NCI-H1092 (cell line): ENCODE measurements around the gene AKIP1.
"Not testable (repeated sequence)": the region's sequence is repeated elsewhere in the genome, so short reads cannot be mapped to it uniquely, and the experiment has no call there.

Source experiments
- DNase-seq: peaks from one replicate; lab custom pipeline; 2025; lab: John Stamatoyannopoulos, UW

The AKIP1 gene, protein sequence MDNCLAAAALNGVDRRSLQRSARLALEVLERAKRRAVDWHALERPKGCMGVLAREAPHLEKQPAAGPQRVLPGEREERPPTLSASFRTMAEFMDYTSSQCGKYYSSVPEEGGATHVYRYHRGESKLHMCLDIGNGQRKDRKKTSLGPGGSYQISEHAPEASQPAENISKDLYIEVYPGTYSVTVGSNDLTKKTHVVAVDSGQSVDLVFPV

DNA sequence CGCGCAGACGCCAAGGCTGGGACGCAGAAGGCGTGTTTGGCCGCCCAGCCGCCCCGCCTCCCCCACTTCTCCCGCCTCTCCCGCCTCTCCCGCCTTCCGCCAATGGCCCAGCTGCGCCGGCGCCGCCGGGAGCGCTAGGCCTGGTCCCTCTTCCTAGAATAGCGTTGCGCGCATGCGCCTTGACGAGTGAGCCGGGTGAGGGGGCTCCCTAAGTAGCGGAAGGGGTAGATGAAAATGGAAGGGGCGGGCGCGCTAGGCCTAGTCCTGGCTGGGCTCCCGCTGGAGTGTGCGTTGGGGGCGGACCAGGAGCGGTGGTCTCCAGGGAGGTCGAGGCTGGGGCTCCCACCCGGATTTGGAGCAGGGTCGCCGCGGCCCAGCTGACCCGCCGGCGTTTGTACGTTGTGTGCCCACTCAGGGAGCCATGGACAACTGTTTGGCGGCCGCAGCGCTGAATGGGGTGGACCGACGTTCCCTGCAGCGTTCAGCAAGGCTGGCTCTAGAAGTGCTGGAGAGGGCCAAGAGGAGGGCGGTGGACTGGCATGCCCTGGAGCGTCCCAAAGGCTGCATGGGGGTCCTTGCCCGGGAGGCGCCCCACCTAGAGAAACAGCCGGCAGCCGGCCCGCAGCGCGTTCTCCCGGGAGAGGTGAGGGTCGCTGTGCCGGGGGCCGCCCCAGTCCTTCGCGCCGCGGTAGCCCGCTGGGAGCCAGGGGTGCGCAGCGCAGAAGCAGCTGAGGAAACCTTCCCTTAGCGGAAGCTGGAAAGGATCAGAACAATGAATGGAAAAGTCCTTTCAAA lies at the start of gene AKIP1:
TSS of gene AKIP1 (plus strand) at position 161 of the 795 bp plus-strand sequence. CDS start at position 422, 261 bp downstream.
- peak; percentile 98 for DNase-seq

DNA sequence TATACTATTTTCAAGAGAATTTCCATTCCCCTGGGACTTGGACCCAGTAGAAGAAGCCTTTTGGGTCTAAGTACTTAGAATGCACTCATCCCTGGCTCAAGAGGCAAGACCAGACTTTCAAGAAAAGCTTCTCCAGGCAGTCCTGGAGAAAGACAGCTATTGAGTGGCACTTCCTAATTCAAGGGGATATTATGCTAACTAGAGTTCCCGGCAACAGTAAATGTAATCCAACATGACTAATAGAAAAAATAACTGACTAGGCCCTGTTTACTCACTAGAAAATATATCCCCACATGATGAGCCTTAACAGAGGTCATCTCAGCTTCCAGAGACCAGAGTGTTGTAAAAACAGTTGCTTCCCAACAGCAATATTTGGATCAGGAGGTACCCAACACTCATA lies 47.2 kb upstream of the AKIP1 start:
- no peak for DNase-seq

DNA sequence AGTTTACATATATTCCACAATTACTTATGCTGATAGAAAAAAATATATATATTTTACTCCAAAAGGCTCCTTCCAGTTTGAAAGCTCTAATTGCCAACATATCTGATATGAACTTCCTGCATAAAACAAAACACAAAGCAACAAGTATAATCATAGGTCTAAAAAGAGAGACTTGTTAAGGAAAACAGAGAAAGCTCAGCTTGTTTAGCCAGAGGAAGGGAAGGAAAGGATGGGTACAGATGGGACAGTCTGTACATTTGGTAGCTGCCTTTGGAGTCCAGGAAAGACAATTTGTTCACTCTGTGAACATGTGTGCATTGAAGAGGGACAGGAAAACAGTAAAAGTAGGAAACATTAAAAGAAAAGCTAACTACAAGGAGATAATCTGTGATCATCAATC lies 45.7 kb upstream of the AKIP1 start:
- no peak for DNase-seq

GRCh38 chr11:8867035-8867434 lies 44.0 kb upstream of the AKIP1 start:
- DNase-seq = no peak

DNA sequence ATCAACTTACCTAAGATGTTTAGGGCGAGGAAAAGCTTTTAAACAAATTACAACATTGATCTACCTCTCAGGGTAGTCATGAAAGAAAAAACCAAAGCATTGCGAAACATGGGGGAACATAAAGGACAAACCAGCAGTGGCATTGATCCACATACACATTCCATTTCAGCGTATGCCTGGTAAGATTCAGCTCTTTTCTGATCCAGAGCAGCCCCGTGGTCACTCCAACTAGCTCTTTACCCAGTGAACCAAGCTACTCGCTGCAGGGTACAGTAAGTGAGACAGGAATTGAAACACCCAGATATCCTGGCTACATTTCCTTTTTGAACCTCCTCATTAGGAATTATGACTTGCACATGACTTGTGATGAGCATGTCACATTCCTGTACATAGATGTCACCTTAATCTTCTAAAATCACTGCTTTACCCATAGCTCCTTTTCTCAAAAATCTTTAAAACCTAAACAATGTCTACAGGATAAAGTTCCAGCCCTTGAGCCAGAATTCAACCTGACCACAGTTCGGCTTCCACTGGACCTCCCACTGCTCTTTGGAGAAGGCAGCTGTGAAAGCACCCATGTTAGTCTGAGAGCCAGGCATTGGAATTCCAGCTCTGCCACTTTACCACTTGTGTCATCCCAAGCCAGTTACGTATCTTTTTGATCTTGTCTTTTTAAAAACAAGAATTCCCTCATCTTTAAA lies 42.9 kb upstream of the AKIP1 start:
- DNase-seq = no peak

- peak; percentile 39 for DNase-seq
Measured at GRCh38 chr11:8870411-8871170, 40.4 kb upstream of the AKIP1 start.

DNA sequence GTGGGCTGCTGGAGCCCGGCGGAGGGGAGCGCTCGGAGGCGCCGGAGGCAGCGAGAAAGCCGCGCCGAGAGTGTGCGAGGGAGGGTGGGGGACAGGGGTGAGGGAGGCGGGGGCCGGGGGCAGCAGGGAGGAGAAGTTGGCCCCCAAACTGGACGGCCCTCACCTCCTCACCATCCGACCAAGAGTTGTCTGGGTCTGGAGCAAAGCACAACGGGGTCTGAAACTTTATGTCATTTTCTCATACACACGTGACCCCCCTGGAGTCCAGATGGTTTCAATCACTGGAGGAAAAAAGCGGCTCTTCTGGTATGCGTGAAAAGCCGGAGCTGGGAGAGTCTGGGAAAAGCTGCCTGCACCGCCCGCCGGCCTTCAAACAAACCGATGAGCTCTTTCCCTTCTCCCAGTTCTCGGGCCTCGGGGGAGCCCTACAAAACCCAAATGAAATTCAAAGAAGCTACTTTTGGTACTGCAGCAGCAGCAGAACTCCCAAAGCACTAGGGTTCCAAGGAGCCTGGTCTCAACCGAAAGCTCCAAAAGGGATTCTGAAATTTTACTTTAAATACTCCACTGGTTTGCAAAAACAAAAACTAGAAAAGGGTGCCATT lies 39.7 kb upstream of the AKIP1 start:
- peak; percentile 61 for DNase-seq

DNA sequence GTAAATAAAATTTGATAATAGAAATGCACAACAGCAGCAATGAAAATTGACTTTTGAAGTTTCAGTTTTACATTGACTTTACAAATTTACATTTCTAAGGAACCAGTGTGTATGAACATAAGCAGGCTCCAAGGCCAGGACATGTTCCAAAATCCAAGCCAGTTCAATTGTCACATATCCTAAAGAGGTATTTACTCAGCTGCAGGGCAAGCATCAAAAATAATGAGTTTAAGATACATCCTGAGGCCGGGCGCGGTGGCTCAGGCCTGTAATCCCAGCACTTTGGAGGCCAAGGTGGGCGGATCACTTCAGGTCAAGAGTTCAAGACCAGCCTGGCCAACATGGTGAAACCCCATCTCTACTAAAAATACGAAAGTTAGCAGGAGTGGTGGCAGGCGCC lies 39.0 kb upstream of the AKIP1 start:
- peak; percentile 36 for DNase-seq

DNA sequence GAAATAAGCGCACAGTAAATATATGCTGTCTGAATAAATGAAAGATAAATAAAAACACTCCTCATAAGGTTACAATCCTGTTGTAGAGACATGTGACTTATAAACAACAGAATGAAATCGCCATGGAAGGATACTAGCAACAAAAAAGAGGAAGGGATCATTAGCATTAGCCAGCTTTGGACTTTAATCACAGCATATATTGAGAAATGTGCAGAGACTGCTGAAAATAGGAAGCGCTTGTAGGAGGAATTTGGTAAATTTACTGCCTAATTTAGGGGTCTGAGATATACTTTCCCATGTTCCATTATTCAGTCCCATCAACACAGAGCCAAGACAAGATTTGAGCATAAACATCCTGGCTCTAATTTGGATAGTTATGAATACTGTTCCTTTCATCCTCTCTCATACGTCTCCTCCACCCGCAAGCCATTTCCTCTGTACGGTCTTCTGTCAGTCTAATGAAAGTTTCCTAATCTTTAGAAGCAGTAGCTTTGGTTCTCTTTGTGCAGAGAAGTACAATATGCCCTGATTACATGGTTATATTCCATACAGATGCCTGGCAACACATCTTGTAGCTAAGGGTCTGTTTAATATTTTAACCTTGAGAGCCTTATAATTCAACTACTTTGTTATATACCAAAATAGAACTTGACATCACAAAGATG lies 37.1 kb upstream of the AKIP1 start:
- DNase-seq = no peak

GRCh38 chr11:8878771-8879170 lies 32.2 kb upstream of the AKIP1 start:
- no peak for DNase-seq

DNA sequence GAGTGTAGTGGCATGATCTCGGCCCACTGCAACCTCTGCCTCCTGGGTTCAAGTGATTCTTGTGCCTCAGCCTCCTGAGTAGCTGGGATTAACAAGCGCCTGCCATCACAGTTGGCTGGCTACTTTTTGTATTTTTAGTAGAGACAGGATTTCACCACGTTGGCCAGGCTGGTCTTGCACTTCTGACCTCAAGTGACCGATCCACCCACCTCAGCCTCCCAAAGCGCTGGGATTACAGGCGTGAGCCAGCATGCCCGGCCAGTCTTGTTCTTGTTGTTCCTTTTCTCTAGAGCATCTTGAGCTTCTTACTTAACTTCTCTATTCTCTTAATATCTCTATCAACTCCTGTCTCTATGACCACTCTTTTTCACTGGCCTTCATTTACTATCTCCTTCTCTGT lies 29.4 kb upstream of the AKIP1 start:
- not testable (repeated sequence) for DNase-seq

- DNase-seq = peak; percentile 37
Measured at GRCh38 chr11:8886322-8886721, 24.7 kb upstream of the AKIP1 start.

DNA sequence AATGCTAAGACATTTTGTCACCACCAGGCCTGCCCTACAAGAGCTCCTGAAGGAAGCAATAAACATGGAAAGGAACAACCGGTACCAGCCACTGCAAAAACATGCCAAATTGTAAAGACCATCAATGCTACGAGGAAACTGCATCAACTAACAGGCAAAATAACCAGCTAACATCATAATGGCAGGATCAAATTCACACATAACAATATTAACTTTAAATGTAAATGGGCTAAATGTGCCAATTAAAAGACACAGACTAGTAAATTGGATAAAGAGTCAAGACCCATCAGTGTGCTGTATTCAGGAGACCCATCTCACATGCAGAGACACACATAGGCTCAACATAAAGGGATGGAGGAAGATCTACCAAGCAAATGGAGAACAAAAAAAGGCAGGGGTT lies 19.8 kb upstream of the AKIP1 start:
- DNase-seq = not testable (repeated sequence)

- no peak for DNase-seq
Measured at GRCh38 chr11:8899119-8899753, 11.8 kb upstream of the AKIP1 start.

GRCh38 chr11:8905528-8906165 lies 5.3 kb upstream of the AKIP1 start:
- no peak for DNase-seq

DNA sequence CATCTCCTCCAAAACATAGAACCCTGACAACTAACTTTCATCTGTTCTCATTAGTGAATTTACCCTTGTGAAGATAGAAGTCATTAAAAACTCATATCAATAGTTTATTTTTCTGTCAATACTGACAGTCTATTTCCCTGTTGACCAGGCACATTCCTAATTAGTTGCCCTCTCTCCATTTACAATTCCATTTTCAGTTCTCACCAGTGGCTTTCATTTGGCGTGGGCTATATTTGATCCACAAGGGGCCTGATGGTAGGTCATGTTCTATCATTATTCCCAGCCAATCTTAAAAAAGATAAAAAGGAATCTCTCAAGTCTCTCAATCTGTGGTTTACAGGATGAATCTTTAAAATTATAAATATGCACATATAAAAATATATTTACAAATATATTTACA lies 3.9 kb upstream of the AKIP1 start:
- DNase-seq = no peak

DNA sequence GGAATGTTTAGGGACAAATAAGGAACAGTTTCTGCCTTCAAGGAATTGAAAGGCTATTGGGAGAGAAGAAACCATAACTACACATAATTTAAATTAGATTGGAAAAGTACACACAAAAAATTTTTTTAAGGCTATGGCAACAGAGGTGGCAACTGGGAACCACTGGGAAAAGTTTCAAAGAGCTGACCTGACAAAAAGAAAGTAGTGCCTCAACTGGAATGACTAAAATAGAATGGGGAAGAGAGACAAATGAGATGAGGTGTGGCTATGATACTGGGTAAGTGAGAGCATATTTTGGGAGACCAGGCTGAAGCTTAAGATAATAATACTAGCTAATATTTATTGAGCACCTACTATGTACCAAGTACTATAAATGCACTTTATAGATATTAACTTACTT lies 2.9 kb upstream of the AKIP1 start:
- DNase-seq = no peak

DNA sequence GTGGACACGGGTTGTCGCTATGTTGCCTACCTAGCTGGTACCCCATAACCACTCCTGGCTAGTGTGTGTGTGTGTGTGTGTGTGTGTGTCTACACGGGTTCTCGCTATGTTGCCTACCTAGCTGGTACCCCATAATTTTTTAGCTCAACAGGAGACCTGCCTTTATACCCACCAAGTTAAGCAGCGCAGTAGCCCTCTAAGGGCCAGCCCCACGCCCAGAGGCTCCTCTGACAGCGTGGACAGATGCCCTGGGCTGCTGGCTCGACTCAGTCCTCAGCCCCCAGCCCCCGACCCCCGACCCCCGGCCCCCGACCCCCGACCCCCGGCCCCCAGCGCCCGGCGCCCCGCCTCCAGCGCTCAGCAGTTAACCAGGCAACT lies 351 bp upstream of the AKIP1 start:
- no peak for DNase-seq

GRCh38 chr11:8913961-8914660 lies 3.1 kb downstream of the AKIP1 start:
- no peak for DNase-seq

DNA sequence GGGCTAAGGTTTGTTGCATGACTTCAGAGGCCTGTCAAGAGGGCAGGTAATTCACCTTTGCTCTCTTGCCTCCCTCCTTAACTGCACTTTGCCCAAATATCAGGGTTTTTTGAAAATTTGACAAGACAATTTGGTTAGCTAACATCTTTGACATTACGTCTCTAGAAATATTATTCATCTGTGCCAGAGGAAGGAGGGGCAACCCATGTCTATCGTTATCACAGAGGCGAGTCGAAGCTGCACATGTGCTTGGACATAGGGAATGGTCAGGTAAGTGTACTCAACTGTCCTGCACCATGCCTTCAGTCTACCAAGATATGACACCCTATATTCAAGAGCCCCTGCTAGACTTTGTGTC lies 3.7 kb downstream of the AKIP1 start:
- DNase-seq = no peak
